AG09319 (cell line): Measurements from ENCODE around the gene SRCAP.
"Not testable (repeated sequence)": the region's sequence is repeated elsewhere in the genome, so short reads cannot be mapped to it uniquely, and the experiment has no call there.

ENCODE experiments used
- DNase-seq: peaks from one replicate; pipeline ENCODE4 v3.0.0-alpha.2; 2010; ENCODE audit warnings: low read depth; ENCODE audit errors: extremely low read depth
- TF ChIP-seq, protein P1 (sequence below): IDR thresholded peaks from 2 replicates; pipeline ENCODE4 v1.5.1; 2011; ENCODE audit warnings: low read depth, mild to moderate bottlenecking, inconsistent platforms, low read length, moderate library complexity

Gene SRCAP

GRCh38 chr16:30692396-30693064 lies 6.4 kb upstream of the SRCAP start:
- DNase-seq = no peak
- TF ChIP-seq, protein P1, sequence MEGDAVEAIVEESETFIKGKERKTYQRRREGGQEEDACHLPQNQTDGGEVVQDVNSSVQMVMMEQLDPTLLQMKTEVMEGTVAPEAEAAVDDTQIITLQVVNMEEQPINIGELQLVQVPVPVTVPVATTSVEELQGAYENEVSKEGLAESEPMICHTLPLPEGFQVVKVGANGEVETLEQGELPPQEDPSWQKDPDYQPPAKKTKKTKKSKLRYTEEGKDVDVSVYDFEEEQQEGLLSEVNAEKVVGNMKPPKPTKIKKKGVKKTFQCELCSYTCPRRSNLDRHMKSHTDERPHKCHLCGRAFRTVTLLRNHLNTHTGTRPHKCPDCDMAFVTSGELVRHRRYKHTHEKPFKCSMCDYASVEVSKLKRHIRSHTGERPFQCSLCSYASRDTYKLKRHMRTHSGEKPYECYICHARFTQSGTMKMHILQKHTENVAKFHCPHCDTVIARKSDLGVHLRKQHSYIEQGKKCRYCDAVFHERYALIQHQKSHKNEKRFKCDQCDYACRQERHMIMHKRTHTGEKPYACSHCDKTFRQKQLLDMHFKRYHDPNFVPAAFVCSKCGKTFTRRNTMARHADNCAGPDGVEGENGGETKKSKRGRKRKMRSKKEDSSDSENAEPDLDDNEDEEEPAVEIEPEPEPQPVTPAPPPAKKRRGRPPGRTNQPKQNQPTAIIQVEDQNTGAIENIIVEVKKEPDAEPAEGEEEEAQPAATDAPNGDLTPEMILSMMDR = no peak

GRCh38 chr16:30694926-30695693 lies 3.9 kb upstream of the SRCAP start:
- TF ChIP-seq, protein P1 = no peak
- no peak for DNase-seq

GRCh38 chr16:30696646-30697045 lies 2.3 kb upstream of the SRCAP start:
- DNase-seq = not testable (repeated sequence)

DNA sequence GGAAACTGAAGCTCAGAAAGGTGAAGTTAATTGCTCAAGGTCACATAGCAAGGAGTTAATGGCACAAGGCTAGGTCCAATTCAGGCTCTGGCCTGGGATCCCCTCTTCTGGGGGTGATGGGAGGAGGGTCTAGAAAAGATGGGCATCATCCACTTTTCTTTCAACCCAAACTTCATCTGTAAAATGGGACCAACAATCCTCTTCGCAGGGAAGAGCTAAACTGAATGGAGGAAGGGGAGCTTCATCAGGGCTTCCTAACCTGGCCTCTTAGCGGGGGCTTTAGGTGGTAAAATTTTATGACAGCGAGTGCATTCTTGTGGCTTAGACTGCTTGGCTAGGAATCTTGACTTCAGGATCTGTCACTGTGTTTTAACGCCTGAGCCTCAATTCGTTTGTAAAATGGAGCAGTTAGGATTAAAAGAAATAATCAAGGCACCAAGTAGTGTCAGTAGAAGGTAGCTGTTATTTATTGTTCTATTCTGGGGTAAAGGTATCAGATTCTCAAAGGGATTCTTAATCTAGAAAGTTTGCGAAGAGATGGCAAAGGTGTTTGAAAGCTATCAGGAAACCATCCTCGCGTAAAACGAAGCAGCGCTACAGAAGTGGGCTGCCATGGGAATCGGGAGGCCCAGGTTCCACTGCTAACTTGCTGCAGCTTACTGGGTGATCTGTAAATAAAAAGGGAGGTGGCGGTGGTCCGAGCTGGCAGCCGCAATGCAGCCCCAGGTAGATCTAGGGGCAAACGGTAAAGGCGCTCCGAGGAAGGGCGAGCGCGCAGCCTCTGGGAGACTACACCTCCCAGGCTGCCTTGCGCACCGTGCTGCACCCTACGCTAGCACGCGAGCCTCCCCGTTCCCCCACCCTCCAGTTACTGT lies 1.5 kb upstream of the SRCAP start:
- DNase-seq = no peak
- TF ChIP-seq, protein P1 = no peak

- TF ChIP-seq, protein P1 = no peak
- peak; percentile 94 for DNase-seq
These were observed 694 bp upstream of the SRCAP start for GRCh38 chr16:30698139-30698815.

DNA sequence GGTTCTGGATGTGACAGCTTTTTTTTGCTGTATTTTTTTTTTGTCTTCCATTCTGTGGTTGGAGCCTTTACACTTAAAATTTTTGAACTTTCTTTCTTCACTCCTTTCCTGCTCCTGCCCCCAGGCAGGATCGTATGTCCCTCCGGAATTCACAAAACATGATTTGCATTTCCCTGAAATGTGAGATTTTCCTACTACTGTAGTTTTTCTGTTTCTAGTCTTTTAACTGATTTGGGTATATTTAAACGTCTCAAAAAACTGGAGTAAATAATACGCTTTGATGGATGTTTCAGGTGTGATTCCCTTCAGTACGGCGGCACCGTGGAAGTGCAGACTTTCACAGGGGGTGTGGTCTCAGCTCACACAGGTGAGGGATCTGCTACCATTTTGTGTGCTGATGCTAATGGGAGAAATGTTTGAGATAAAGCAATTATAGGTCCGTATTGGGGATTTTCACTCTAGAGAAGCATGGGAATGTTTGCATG lies 686 bp downstream of the SRCAP start:
- TF ChIP-seq, protein P1 = no peak

GRCh38 chr16:30700491-30700890 lies 1.5 kb downstream of the SRCAP start:
- TF ChIP-seq, protein P1 = no peak
- no peak for DNase-seq

More for the DNA sequence above, 686 bp downstream of the SRCAP start:
- no peak for DNase-seq
